GM23338 (cell line): ENCODE measurements around the gene CHN2.

Experiments
- CTCF ChIP-seq, 2 experiments: fragments of 200-600 bp in 1 of 2; sonication (generic) in 1 of 2; conservative IDR thresholded peaks; 2 replicates each; pipeline versions ENCODE4 v1.5.1 to v1.6.1; 2016 to 2017; ENCODE audit warnings: antibody characterized with exemption in 2 of 2, low read depth in 2 of 2, mild to moderate bottlenecking in 2 of 2, moderate library complexity in 1 of 2
- ETS1 ChIP-seq: IDR thresholded peaks from 2 replicates; pipeline ENCODE4 v1.6.1; 2016; ENCODE audit warnings: antibody characterized with exemption
- EZH2 ChIP-seq: fragments of 200-600 bp; sonication (generic); IDR thresholded peaks from one replicate; pipeline ENCODE4 v1.8.0; 2017; ENCODE audit warnings: antibody characterized with exemption, mild to moderate bottlenecking, low read depth; ENCODE audit not compliant: unreplicated experiment
- EZH2phosphoT487 ChIP-seq: fragments of 200-600 bp; sonication (generic); IDR thresholded peaks from one replicate; pipeline ENCODE4 v1.8.1; 2018; ENCODE audit warnings: antibody characterized with exemption; ENCODE audit not compliant: unreplicated experiment

- TF ChIP-seq EZH2 (no peak), EZH2phosphoT487 (no peak), CTCF (conservative IDR thresholded peaks at IDR 0.05; ENCODE audit: low read depth in 2 of 2) (no peak), ETS1 (no peak)
Observed at GRCh38 chr7:29397398-29397797, 202.8 kb downstream of the CHN2 start.
